ENCODE measurements around the gene C10orf90. TPM values are rescaled to one million over a fixed set of nuclear protein-coding genes. Genes with fewer than 3 reads are reported as not detected.

Gene C10orf90
- total RNA-seq, 6 donors from 2014 or later: 1.0 TPM; not detected in 5

DNA sequence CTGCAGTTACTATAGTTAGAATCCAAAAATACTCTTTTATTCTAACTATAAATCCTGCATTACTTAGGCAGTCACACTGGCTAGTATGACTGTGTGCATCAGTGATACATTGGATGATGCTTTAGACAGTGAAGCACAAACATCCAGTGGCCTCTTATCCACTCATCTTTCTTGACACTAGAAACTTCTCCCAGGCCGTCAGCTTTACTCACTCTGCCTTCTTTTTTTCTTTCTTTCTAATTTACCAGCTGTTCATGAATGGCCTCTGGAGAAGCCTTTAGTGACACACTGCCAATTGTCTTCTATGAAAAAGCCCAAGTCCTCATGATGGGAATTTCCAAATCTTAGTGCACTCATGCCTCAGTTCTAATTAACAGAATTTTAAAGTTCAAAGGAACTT, 26.2 kb upstream of the C10orf90 start:
- H3K27me3 ChIP-seq: no peaks in the 10 kb centered on the region
- TF ChIP-seq, protein P1, sequence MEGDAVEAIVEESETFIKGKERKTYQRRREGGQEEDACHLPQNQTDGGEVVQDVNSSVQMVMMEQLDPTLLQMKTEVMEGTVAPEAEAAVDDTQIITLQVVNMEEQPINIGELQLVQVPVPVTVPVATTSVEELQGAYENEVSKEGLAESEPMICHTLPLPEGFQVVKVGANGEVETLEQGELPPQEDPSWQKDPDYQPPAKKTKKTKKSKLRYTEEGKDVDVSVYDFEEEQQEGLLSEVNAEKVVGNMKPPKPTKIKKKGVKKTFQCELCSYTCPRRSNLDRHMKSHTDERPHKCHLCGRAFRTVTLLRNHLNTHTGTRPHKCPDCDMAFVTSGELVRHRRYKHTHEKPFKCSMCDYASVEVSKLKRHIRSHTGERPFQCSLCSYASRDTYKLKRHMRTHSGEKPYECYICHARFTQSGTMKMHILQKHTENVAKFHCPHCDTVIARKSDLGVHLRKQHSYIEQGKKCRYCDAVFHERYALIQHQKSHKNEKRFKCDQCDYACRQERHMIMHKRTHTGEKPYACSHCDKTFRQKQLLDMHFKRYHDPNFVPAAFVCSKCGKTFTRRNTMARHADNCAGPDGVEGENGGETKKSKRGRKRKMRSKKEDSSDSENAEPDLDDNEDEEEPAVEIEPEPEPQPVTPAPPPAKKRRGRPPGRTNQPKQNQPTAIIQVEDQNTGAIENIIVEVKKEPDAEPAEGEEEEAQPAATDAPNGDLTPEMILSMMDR (IDR thresholded peaks at IDR 0.05): no peak
- H3K9me3 ChIP-seq: no peaks in the 10 kb centered on the region
- no peak overlapping the region for H3K27ac ChIP-seq
- no peak overlapping the region for H3K4me3 ChIP-seq
- WGBS, 2 donors: 68 to 88% methylated on average over 1 of the region's 1 CpG
- H3K4me1 ChIP-seq: no peaks in the 10 kb centered on the region
- H3K36me3 ChIP-seq: no peaks in the 10 kb centered on the region
- ATAC-seq (ENCODE audit: low FRiP score in 2 of 2) (no peak), DNase-seq (no peak)

DNA sequence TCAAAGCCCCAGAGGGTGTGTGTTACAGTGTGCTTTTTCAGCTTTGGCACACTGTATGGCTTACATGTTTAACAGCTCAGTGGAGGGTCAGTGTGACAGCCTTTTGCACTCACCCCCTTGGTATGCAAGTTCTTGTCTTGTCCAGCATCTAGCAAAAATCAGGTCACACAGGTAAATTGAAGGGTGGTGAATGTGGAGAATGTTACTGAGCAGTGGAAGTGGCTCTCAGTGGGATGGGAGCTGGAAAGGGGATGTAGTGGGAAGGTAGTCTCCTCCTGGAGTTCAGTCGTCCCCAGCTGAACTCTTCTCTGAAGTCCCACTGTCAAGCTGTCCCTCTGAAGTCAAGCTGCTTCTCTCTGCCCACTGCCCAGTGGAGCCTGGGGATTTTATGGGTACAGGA, 21.0 kb upstream of the C10orf90 start:
- ATAC-seq (ENCODE audit: low FRiP score in 2 of 2) (no peak), DNase-seq (no peak)
- TF ChIP-seq POLR2A (IDR thresholded peaks at IDR 0.05) (no peak), EP300 (IDR thresholded peaks at IDR 0.05) (no peak), POLR2AphosphoS5 (IDR thresholded peaks at IDR 0.05) (no peak)
- TF ChIP-seq, protein P1 (IDR thresholded peaks at IDR 0.05): no peak
- Histone ChIP-seq H3K27ac (no peak overlapping the region), H3K4me1 (no peaks in the 10 kb centered on the region), H3K36me3 (no peaks in the 10 kb centered on the region), H3K4me3 (no peak overlapping the region), H3K27me3 (no peaks in the 10 kb centered on the region), H3K9me3 (peaks cover 0 to 4% (median 0%) of the 10 kb centered on the region in 4 donors)
- WGBS, 2 donors: 80% methylated on average over 1 of the region's 1 CpG; no CpG with 5 or more reads in 1 of the 2 donors

DNA sequence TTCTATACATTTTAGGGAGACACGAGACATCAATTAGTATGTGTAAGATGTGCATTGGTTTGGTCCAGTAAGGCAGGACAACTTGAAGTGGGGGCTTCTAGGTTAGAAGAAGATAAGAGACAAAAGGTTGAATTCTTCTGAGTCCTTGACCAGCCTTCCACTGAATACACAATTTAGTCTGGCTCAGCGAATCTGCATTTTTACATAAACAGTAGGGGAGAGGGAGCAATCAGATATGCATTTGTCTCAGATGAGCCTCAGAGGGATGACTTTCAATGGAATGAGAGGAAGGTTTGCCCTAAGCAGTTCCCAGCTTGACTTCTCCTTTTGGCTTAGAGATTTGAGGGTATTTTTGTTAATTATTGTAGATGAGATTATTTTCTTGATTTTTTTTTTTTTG, 20.0 kb upstream of the C10orf90 start:
- ATAC-seq (ENCODE audit: low FRiP score in 2 of 2) (no peak), DNase-seq (no peak)
- WGBS, 2 donors: 63 to 65% methylated on average over 2 of the region's 2 CpGs
- H3K27ac ChIP-seq: no peak overlapping the region
- H3K27me3 ChIP-seq: no peaks in the 10 kb centered on the region
- H3K9me3 ChIP-seq: peaks cover 0 to 4% (median 0%) of the 10 kb centered on the region in 4 donors
- TF ChIP-seq POLR2A (IDR thresholded peaks at IDR 0.05): no peak
- TF ChIP-seq, protein P1 (IDR thresholded peaks at IDR 0.05): no peak
- TF ChIP-seq EP300 (IDR thresholded peaks at IDR 0.05): no peak
- no peak overlapping the region for H3K4me3 ChIP-seq
- H3K36me3 ChIP-seq: no peaks in the 10 kb centered on the region
- no peaks in the 10 kb centered on the region for H3K4me1 ChIP-seq

DNA sequence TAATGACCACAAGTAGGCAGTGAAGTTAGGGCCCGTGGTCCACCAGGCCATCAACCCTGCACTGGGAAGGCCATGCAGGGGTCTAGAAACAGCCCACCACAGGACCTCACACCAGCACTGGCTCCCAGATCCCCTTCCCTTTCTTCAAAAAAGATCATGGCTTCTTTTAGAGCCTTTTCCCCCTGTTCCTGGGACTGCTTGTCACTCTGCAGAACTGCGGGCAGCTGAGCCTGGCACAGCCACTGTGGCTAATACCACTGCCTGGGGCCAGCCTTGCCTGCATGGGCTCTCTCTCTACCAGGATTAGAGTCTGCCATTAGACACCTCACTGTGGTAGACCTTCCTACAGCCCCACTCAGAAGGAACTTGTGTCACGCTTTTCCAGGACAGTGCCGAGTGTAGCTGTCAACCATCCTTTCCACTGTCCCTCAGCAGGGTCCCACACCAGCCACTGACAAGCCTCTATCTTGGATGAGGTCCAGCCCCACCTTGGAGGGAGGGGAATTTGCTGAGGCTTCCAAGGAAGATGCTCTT, 19.0 kb upstream of the C10orf90 start:
- ATAC-seq (ENCODE audit: low FRiP score in 2 of 2) (no peak), DNase-seq (peak in 1 of 2 donors; percentile 8)
- 85 to 89% methylated on average over 3 to 4 of the region's 4 CpGs for WGBS, 2 donors
- no peaks in the 10 kb centered on the region for H3K36me3 ChIP-seq
- no peak overlapping the region for H3K4me3 ChIP-seq
- TF ChIP-seq POLR2AphosphoS5 (IDR thresholded peaks at IDR 0.05): no peak
- no peak for TF ChIP-seq POLR2A (IDR thresholded peaks at IDR 0.05)
- no peak for TF ChIP-seq EP300 (IDR thresholded peaks at IDR 0.05)
- TF ChIP-seq, protein P1 (IDR thresholded peaks at IDR 0.05): no peak
- H3K4me1 ChIP-seq: no peaks in the 10 kb centered on the region
- no peaks in the 10 kb centered on the region for H3K27me3 ChIP-seq
- no peak overlapping the region for H3K27ac ChIP-seq
- H3K9me3 ChIP-seq: peaks cover 0 to 4% (median 0%) of the 10 kb centered on the region in 4 donors

DNA sequence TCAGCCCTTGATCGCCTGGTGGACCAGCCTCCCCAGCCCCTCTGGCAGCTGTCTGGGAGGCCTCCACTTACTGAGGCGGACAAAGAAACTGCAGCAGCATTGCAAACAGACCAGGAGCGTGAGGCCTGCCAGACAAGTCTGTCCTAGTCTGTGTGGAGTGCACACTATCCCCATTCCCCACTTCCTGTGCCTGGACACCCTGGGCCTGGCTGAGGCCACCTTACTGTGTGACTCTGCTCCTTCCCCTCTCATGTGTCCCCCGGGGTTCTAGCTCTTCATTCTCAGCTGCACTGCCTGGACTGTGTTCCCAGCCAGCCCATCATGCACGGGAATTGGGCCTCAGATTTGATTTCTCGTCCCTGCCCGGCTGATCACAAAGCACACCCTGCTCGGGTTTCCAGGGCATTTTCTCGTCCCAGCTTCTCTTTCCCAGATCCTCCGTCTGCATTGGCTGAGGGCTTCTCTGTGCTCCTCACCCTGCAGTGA, 16.7 kb upstream of the C10orf90 start:
- 62 to 67% methylated on average over 10 of the region's 10 CpGs for WGBS, 2 donors
- ATAC-seq (ENCODE audit: low FRiP score in 2 of 2) (no peak), DNase-seq (no peak)
- Histone ChIP-seq H3K36me3 (no peaks in the 10 kb centered on the region), H3K4me1 (no peaks in the 10 kb centered on the region), H3K9me3 (peaks cover 0 to 4% (median 0%) of the 10 kb centered on the region in 4 donors), H3K4me3 (no peak overlapping the region), H3K27me3 (no peaks in the 10 kb centered on the region), H3K27ac (no peak overlapping the region)
- TF ChIP-seq POLR2AphosphoS5 (IDR thresholded peaks at IDR 0.05): no peak
- TF ChIP-seq, protein P1 (IDR thresholded peaks at IDR 0.05): no peak
- TF ChIP-seq EP300 (IDR thresholded peaks at IDR 0.05): no peak
- TF ChIP-seq POLR2A (IDR thresholded peaks at IDR 0.05): no peak
